ENCODE data around the gene CACNA1C.

Gene CACNA1C

DNA sequence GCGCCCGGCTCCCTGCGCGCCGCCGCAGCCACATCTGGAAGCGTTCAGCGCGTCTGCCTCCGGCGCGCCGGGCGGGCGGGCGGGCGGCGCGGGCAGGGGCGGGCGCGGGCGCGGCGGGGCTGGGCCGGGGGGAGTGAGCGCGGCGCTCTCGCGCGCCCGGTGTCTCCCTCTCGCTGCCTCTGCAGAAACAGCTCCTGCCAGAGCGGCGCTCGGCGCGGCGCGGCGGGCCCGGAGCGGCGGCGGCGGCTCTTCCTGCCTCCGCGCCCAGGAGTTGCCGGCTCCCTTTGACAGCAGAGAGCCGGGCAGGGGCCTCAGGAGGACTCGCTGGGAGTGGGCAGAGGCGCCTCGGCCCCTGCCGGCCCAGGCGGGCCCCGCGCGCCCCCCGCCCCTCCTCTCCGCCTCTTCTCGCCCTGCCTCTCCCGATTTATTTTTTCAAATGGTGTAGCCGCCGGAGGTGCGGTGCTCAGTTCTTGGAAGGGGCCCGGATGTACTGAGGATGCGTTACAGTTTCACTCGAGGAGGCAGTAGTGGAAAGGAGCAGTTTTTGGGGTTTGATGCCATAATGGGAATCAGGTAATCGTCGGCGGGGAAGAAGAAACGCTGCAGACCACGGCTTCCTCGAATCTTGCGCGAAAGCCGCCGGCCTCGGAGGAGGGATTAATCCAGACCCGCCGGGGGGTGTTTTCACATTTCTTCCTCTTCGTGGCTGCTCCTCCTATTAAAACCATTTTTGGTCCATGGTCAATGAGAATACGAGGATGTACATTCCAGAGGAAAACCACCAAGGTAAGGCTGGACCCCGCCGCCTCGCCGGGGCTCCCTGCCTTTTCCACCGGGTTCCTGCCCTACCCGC, at the start of gene CACNA1C:
CACNA1C (plus strand) TSS at position 162 of the 853 bp plus-strand sequence; CDS start at position 738, 576 bp downstream.
- DNase-seq (ENCODE audit: low spot score) = peak; percentile 81

DNA sequence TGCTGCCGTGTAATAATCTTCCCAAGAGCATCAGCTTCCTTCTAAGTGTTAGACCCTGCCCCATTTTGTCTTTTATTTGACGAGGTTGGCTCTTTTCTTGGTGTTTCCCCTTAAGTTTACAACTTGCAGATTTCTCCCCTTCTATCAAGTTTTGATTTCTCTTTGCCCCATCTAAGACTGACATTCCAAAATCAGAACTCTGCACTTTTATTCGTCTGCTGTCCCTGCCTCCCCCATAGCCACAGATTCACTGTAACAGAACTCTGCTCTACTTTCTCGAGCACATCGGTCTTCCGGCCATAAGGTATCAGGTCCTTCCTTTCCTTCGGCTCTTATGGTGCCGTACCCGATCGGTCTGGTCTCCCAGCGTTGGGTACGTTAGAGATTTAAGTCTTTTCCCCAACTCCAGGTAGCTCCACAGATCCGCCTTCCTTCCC, 49.1 kb upstream of the CACNA1C start:
- no peak for DNase-seq (ENCODE audit: low spot score)

DNA sequence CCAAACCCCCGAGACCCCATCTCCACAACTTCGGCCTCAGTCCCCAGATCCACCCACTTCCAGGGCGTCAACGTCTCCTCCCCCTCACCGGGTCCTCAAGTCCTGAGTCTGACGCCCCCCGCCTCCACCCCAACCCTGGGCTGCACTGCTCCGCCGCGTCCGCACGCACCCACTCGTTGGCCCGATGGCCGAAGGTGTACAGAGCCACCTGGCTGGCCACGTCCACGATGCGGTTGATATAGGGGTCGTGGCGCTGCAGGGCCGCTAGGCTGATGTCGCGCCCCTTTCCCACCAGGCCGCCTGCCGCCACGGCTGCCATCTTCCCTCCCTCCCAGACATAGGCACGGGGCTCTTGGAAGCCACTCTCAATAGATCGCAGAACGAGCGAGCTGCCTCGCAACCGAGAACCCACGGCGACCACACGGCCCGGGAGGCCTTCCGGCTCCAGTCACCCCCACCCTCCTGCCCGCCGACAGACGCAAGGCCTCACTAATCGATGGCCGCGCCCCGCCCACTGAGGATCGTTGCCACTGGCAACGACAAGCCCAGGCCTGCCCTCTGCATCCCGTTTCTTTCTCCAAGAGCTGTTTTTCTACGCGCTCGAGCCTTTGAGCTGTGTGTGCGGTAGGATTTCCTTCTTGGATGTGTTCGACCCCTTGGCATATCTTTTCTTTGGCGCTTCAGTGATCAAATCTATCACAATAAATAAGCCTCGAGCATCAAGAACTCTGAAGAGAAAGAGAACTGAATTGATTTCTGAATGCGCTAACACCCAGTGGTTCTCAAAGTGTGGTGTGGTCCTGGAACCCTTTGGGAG, 48.5 kb upstream of the CACNA1C start, which contains the start of gene DCP1B:
DCP1B (minus strand) TSS at position 345 of the 817 bp plus-strand sequence; CDS start at position 319, 26 bp downstream.
- peak; percentile 97 for DNase-seq (ENCODE audit: low spot score)

DNA sequence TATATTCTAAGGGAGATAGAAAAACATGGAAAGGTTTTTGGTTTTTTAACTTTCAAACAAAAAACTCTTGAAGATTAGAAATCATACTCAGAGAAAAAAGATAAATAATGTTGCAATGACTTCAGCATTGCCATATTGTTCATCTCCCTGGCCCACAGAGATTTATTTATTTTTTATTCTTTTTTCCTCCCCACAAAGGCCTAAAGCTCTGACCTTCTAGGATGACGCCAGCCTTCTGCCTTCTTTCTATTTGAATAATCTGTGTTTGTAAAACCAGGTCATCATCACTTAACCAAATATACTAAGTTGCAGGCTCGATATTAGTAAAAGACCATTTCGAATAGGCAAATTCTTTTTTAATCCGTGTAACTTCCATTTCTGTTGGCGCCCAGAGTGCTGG, 44.1 kb upstream of the CACNA1C start:
- no peak for DNase-seq (ENCODE audit: low spot score)

DNA sequence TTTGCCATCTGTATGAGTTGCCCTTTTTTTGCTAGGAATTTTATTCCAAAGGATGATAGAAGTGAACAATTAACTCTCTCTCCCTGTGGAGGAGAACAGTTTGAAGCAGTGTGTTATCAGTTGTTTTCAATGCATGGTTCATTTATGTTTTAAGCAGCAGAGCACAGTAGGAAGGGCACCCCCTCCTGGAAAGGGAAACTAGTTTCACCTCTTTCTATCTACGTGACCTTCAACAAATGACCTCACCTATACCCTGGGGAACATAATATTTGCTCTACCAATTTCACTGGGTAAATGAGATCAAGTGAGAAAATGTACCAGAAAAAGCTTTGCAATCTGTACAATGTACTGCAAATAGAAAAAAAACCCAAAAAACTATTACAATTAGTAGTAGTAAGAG, 43.2 kb upstream of the CACNA1C start:
- no peak for DNase-seq (ENCODE audit: low spot score)

GRCh38 chr12:2011643-2012607, 40.9 kb upstream of the CACNA1C start:
- DNase-seq (ENCODE audit: low spot score) = no peak

- DNase-seq (ENCODE audit: low spot score) = no peak
Observed at GRCh38 chr12:2013086-2013485, 39.7 kb upstream of the CACNA1C start.

- no peak for DNase-seq (ENCODE audit: low spot score)
Observed at GRCh38 chr12:2013527-2014223, 39.1 kb upstream of the CACNA1C start.

DNA sequence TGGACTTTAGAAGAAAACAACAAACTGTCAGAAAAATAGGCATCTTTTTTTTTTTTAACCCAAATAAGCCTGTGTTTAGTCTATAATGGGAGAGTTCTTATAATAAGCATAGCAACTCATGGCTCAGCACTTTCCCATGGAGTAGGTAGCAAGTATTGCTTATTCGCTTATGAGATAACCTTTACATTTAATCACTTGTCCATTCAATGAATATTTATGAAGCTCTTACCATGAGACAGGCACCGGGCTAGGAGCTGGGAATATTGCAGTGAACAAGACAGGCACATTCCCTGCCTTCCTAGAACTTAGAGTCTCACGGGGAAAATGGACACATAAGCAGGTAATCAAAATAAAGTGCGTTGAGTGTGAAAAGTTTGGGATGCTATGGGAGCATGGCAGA, 38.6 kb upstream of the CACNA1C start:
- no peak for DNase-seq (ENCODE audit: low spot score)

- no peak for DNase-seq (ENCODE audit: low spot score)
Observed at GRCh38 chr12:2016862-2017545, 35.8 kb upstream of the CACNA1C start.

GRCh38 chr12:2017546-2018337, 35.0 kb upstream of the CACNA1C start:
- no peak for DNase-seq (ENCODE audit: low spot score)

DNA sequence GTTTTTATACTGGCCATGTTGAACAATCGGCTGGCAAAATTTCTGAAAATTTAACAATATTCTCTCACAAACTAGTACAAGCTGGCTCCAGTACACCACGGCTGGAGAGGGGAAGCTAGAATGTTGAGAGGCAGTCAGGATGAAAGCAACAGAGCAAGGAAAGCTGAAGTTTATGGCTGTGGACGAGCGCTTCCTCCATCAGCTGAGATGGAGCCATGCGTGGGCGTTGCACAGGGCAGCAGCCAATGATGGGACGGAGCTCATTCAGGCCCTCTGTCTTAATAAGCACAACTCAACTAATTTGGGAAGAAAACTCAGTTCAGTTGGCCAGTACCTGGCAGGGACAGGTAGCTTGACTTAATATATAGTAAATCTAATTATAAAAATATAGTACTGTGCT, 34.4 kb upstream of the CACNA1C start:
- DNase-seq (ENCODE audit: low spot score) = no peak

DNA sequence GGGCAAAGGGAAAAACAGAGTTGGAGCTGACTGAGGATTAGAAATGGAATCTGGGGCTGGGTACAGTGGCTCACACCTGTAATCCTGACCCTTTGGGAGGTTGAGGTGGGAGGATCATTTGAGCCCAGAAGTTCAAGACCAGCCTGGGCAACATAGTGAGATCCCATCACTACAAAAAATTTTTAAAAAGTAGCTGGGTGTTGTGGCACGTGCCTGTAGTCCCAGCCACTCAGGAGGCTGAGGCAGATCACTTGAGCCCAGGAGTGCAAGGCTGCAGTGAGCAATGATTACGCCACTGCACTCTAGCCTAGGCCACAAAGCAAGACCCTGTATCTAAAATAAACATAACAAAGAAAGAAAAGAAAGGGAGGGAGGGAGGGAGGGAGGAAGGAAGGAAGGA, 33.7 kb upstream of the CACNA1C start:
- no peak for DNase-seq (ENCODE audit: low spot score)

DNA sequence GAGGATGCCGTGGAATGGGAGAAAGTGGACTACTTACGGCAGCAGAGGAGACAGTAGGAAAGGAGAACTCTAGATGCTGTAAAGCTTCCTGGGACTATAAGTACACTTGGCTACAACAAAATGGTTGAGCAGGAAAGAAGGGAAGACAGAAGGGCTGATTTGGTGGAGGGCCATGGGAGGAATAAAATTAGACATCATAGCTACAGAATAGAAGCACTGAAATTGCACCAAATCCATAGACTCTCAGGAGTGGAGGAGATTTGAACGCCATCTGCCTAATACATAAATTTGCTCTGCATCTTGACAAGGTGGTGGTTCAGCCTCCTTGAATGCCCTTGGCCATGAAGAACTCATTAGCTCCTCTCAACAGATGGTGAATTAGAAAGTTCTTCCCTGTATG, 32.3 kb upstream of the CACNA1C start:
- no peak for DNase-seq (ENCODE audit: low spot score)

GRCh38 chr12:2023365-2023764, 29.4 kb upstream of the CACNA1C start:
- DNase-seq (ENCODE audit: low spot score) = no peak

DNA sequence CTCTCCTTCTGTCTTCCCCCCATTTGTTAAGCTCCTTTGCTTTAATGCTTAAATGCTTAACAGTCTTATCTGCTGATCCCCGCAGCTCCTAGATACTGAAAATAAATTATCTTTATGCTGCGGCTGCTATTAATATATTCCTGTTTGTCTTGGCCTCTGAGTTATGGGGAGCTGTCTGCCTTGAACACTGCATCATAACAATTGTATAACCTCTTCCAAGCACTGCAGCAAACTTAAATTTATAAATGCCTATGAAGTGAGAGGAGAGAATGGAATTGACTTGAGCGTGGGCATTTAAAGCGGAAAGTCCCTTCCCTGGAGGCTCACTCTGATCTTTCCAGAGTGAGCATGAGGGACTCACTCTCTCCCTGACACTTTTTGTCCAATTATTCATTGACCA, 25.4 kb upstream of the CACNA1C start:
- no peak for DNase-seq (ENCODE audit: low spot score)

DNA sequence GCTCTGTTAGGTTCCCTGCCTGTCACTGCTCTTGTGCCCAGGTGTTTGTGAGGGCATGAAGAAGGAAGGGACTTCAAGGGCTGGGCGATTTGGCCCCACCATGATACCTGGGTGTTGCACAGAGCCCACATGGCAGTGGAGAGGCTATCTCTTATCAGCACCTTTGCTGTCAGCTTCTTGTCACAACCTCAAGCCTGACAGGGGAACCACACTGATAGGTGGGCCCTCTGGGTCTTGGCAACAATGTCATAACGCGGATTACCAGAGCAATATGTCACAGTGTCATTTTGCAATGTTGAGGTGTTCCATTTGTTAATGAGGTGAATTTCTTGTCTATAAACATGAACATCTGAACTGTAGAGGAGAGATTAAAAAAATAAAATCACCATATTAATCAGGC, 22.9 kb upstream of the CACNA1C start:
- DNase-seq (ENCODE audit: low spot score) = no peak

- no peak for DNase-seq (ENCODE audit: low spot score)
Observed at GRCh38 chr12:2032506-2032905, 20.3 kb upstream of the CACNA1C start.

- peak; percentile 98 for DNase-seq (ENCODE audit: low spot score)
Observed at GRCh38 chr12:2034633-2035430, 18.0 kb upstream of the CACNA1C start.
